Stomach (tissue), 9 donors: Measurements from ENCODE around the gene FEM1C. TPM values are rescaled to one million over a fixed set of nuclear protein-coding genes. Genes with fewer than 3 reads are reported as not detected.

Experiments used
- DNase-seq, 2 donors: peaks; one replicate each; pipeline versions ENCODE4 v3.0.0 to v3.0.0-alpha.2; 2013 to 2019
- H3K27ac ChIP-seq, 5 donors: fragments of 200-600 bp in 4 of 5; sonication (generic) in 4 of 5; one replicate each; pipeline ENCODE4 v1.5.1; 2013 to 2019; ENCODE audit warnings: mild to moderate bottlenecking in 1 of 5, moderate library complexity in 1 of 5
- H3K27me3 ChIP-seq, 3 donors: fragments of 200-600 bp; sonication (generic); one replicate each; pipeline ENCODE4 v1.5.1; 2017 to 2019; ENCODE audit warnings: mixed run types in 1 of 3
- H3K36me3 ChIP-seq, 4 donors: fragments of 200-600 bp; sonication (generic); 1 replicate in 3 of 4; 2 replicates in 1 of 4; pipeline ENCODE4 v1.5.1; 2016 to 2019
- H3K4me1 ChIP-seq, 4 donors: fragments of 200-600 bp; sonication (generic); one replicate each; pipeline ENCODE4 v1.5.1; 2016 to 2019
- H3K4me3 ChIP-seq, 4 donors: fragments of 200-600 bp; sonication (generic) in 3 of 4; one replicate each; pipeline ENCODE4 v1.5.1; 2016 to 2019; ENCODE audit warnings: mild to moderate bottlenecking in 1 of 4
- H3K9me3 ChIP-seq, 4 donors: fragments of 200-600 bp; sonication (generic); one replicate each; pipeline ENCODE4 v1.5.1; 2016 to 2019
- CTCF ChIP-seq, 7 experiments: fragments of 450-650 bp in 4 of 7; fragments of 200-600 bp in 3 of 7; sonication (generic) in 3 of 7; IDR thresholded peaks; one replicate each; pipeline ENCODE4 v1.5.1; 2016 to 2019; ENCODE audit warnings: antibody characterized with exemption in 7 of 7, control low read depth in 2 of 7, mild to moderate bottlenecking in 1 of 7
- EP300 ChIP-seq: sonication (generic); formaldehyde crosslinking; IDR thresholded peaks from one replicate; pipeline ENCODE4 v1.6.1; 2017; ENCODE audit warnings: antibody characterized with exemption
- POLR2A ChIP-seq, 4 donors: fragments of 450-650 bp; IDR thresholded peaks; one replicate each; pipeline ENCODE4 v1.6.1; 2016; ENCODE audit warnings: antibody characterized with exemption in 4 of 4, control low read depth in 2 of 4, mild to moderate bottlenecking in 1 of 4, moderate library complexity in 1 of 4
- POLR2AphosphoS5 ChIP-seq, 3 donors: sonication (generic); formaldehyde crosslinking; IDR thresholded peaks; one replicate each; pipeline ENCODE4 v1.6.1; 2016; ENCODE audit warnings: antibody characterized with exemption in 3 of 3
- WGBS, 5 donors: extraction: QIAGEN DNeasy Blood & Tissue Kit in 3 of 5; methylation state at CpG; one replicate each; pipeline versions ENCODE4 v1.1.5 to v1.1.7; 2013 to 2018; 5-methylcytosine and 5-hydroxymethylcytosine counted together
- intact Hi-C: fragments of 100-400 bp; cut with DNase I; formaldehyde crosslinking; loops from one replicate; pipeline ENCODE4 v1.15.1; 2023; ENCODE audit warnings: low total_unique reads
- polyA plus RNA-seq, 3 donors: library from polyadenylated mRNA; stranded (reverse); fragments of 200-250 nt; gene quantifications; one replicate each; pipeline ENCODE4 v1.2.3, GENCODE V29; 2013
- total RNA-seq, 5 donors: library from RNA; depleted of rRNA; stranded (reverse); fragments of >200 nt; gene quantifications; one replicate each; pipeline versions ENCODE4 v1.1.0 to v1.2.3, GENCODE V29; 2014 to 2016
- donor health status: healthy with polysubstance abuse.
- donor health status: Bipolar disorder and iron deficiency.
- donor health status: healthy.

The FEM1C gene
- total and polyA plus RNA-seq, 8 donors = 5.9 to 55.6 (median 21.7) TPM

GRCh38 chr5:115514220-115514619 is 30.4 kb downstream of the FEM1C start:
- Histone ChIP-seq H3K27ac (no peak overlapping the region), H3K4me3 (no peak overlapping the region), H3K9me3 (no peaks in the 10 kb centered on the region), H3K27me3 (no peaks in the 10 kb centered on the region), H3K36me3 (peaks cover 0 to 6% (median 3%) of the 10 kb centered on the region in 4 donors), H3K4me1 (no peaks in the 10 kb centered on the region)
- no peak for TF ChIP-seq POLR2AphosphoS5 (IDR thresholded peaks at IDR 0.05)
- TF ChIP-seq CTCF (IDR thresholded peaks at IDR 0.05) = no peak
- no peak for TF ChIP-seq POLR2A (IDR thresholded peaks at IDR 0.05)
- TF ChIP-seq EP300 = no peak
- intact Hi-C loops = no loop called here
- WGBS, 5 donors = 92 to 94% (median 93%) methylated on average over 5 of the region's 5 CpGs
- no peak for DNase-seq

GRCh38 chr5:115511632-115512031 is 32.9 kb downstream of the FEM1C start:
- no peaks in the 10 kb centered on the region for H3K36me3 ChIP-seq

GRCh38 chr5:115510145-115510645 is 34.4 kb downstream of the FEM1C start:
- Histone ChIP-seq H3K36me3 (no peaks in the 10 kb centered on the region), H3K27me3 (no peaks in the 10 kb centered on the region), H3K4me3 (no peak overlapping the region), H3K27ac (no peak overlapping the region), H3K9me3 (no peaks in the 10 kb centered on the region), H3K4me1 (no peaks in the 10 kb centered on the region)
- intact Hi-C loops = no loop called here
- TF ChIP-seq EP300 = no peak
- no peak for TF ChIP-seq POLR2AphosphoS5 (IDR thresholded peaks at IDR 0.05)
- TF ChIP-seq CTCF (IDR thresholded peaks at IDR 0.05) = no peak
- DNase-seq = no peak
- WGBS, 5 donors = 0 to 91% (median 0%) methylated on average over 1 of the region's 1 CpG

More at GRCh38 chr5:115511632-115512031, 32.9 kb downstream of the FEM1C start:
- Histone ChIP-seq H3K27me3 (no peaks in the 10 kb centered on the region), H3K9me3 (no peaks in the 10 kb centered on the region), H3K4me3 (no peak overlapping the region), H3K4me1 (no peaks in the 10 kb centered on the region), H3K27ac (no peak overlapping the region)
- intact Hi-C loops = no loop called here
- TF ChIP-seq CTCF (IDR thresholded peaks at IDR 0.05) (no peak), POLR2AphosphoS5 (IDR thresholded peaks at IDR 0.05) (no peak), POLR2A (IDR thresholded peaks at IDR 0.05) (no peak), EP300 (no peak)
- DNase-seq = no peak
- WGBS, 5 donors = 88 to 96% (median 93%) methylated on average over 3 of the region's 3 CpGs

GRCh38 chr5:115509547-115509946 is 35.0 kb downstream of the FEM1C start:
- 77 to 92% (median 88%) methylated on average over 2 of the region's 2 CpGs for WGBS, 5 donors
- H3K36me3 ChIP-seq = no peaks in the 10 kb centered on the region
- no peaks in the 10 kb centered on the region for H3K4me1 ChIP-seq
- H3K4me3 ChIP-seq = no peak overlapping the region
- no peaks in the 10 kb centered on the region for H3K27me3 ChIP-seq
- no peaks in the 10 kb centered on the region for H3K9me3 ChIP-seq
- TF ChIP-seq POLR2A (IDR thresholded peaks at IDR 0.05) (no peak), EP300 (no peak), POLR2AphosphoS5 (IDR thresholded peaks at IDR 0.05) (no peak), CTCF (IDR thresholded peaks at IDR 0.05) (no peak)
- H3K27ac ChIP-seq = no peak overlapping the region
- intact Hi-C loops = no loop called here
- no peak for DNase-seq
